Measurements from ENCODE around the gene CCL17. TPM values are rescaled to one million over a fixed set of nuclear protein-coding genes. Genes with fewer than 3 reads are reported as not detected.

Gene CCL17
- total and polyA plus RNA-seq, 9 donors: not detected

DNA sequence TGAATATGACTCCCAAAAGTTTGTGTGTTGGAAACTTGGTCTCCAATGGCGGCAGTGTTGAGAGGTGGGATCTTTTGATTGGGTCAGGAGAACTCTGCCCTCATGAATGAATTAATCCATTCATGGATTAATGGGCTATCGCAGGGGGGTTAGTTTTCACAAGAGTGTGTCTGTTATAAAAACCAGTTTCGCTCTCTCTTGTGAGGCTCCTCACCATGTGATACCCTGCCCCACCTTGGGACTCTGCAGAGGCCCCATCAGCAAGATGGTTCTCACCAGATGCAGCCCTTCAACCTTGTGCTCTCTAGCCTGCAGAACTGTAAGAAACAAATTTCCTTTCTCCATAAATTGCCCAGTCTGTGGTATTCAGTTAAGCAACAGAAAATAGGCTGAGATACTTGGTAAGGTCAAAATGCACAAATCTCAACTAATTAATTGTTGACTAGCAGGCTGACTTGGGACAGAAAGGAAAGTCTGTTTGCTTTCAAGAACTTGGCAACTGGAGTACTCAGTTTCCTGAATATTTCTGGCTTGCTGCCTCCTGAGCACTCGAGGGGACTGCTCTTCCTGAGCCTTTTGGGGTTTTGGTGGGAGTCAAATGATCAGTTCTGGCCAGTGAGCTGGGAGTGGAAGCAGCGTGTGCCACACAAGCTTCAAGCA, 13.8 kb upstream of the CCL17 start:
- no peaks in the 10 kb centered on the region for H3K4me1 ChIP-seq (ENCODE audit: insufficient read depth)
- H3K27me3 ChIP-seq: no peaks in the 10 kb centered on the region
- H3K9me3 ChIP-seq: no peaks in the 10 kb centered on the region
- DNase-seq: no peak
- TF ChIP-seq POLR2A (IDR thresholded peaks at IDR 0.05) (no peak), EP300 (IDR thresholded peaks at IDR 0.05) (no peak)
- TF ChIP-seq, protein P1, sequence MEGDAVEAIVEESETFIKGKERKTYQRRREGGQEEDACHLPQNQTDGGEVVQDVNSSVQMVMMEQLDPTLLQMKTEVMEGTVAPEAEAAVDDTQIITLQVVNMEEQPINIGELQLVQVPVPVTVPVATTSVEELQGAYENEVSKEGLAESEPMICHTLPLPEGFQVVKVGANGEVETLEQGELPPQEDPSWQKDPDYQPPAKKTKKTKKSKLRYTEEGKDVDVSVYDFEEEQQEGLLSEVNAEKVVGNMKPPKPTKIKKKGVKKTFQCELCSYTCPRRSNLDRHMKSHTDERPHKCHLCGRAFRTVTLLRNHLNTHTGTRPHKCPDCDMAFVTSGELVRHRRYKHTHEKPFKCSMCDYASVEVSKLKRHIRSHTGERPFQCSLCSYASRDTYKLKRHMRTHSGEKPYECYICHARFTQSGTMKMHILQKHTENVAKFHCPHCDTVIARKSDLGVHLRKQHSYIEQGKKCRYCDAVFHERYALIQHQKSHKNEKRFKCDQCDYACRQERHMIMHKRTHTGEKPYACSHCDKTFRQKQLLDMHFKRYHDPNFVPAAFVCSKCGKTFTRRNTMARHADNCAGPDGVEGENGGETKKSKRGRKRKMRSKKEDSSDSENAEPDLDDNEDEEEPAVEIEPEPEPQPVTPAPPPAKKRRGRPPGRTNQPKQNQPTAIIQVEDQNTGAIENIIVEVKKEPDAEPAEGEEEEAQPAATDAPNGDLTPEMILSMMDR (IDR thresholded peaks at IDR 0.05): no peak
- no peak overlapping the region for H3K27ac ChIP-seq
- no peaks in the 10 kb centered on the region for H3K36me3 ChIP-seq
- no peak overlapping the region for H3K4me3 ChIP-seq
- intact Hi-C loops (cut with DNase I): no loop called here
- WGBS, 3 donors: 58 to 62% (median 60%) methylated on average over 5 of the region's 5 CpGs

- H3K4me3 ChIP-seq: no peak overlapping the region
- H3K36me3 ChIP-seq: no peaks in the 10 kb centered on the region
- no peak for TF ChIP-seq POLR2A (IDR thresholded peaks at IDR 0.05)
- TF ChIP-seq, protein P1 (IDR thresholded peaks at IDR 0.05): no peak
- no peak for TF ChIP-seq EP300 (IDR thresholded peaks at IDR 0.05)
- 78 to 85% (median 79%) methylated on average over 4 of the region's 4 CpGs for WGBS, 3 donors
- no peak for DNase-seq
- no peaks in the 10 kb centered on the region for H3K4me1 ChIP-seq (ENCODE audit: insufficient read depth)
- H3K27ac ChIP-seq: no peak overlapping the region
- H3K27me3 ChIP-seq: no peaks in the 10 kb centered on the region
- no peaks in the 10 kb centered on the region for H3K9me3 ChIP-seq
- intact Hi-C loops (cut with DNase I): no loop called here
Measured at GRCh38 chr16:57391300-57391699, 13.3 kb upstream of the CCL17 start.

DNA sequence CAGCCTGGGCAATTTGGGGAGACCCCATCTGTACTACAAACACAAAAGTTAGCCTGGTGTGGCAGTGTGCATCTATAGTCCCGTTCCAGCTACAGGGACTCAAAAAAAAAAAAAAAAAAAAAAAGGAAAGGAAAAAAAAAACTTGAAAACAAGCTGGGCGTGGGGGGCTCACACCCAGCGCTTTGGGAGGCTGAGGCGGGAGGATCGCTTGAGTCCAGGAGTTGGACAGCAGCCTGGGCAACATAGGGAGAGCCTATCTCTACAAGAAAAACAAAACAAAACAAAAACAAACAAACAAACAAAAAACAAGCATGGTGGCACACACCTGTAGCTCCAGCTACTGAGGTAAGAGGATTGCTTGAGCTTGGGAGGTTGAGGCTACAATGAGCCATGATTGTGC, 12.9 kb upstream of the CCL17 start:
- no peak for TF ChIP-seq EP300 (IDR thresholded peaks at IDR 0.05)
- TF ChIP-seq, protein P1 (IDR thresholded peaks at IDR 0.05): no peak
- no peak for TF ChIP-seq POLR2A (IDR thresholded peaks at IDR 0.05)
- H3K27ac ChIP-seq: no peak overlapping the region
- H3K27me3 ChIP-seq: no peaks in the 10 kb centered on the region
- 74 to 81% (median 79%) methylated on average over 5 of the region's 5 CpGs for WGBS, 3 donors
- no peaks in the 10 kb centered on the region for H3K9me3 ChIP-seq
- H3K4me1 ChIP-seq (ENCODE audit: insufficient read depth): no peaks in the 10 kb centered on the region
- intact Hi-C loops (cut with DNase I): no loop called here
- no peaks in the 10 kb centered on the region for H3K36me3 ChIP-seq
- DNase-seq: no peak
- no peak overlapping the region for H3K4me3 ChIP-seq

GRCh38 chr16:57392694-57393093, 11.9 kb upstream of the CCL17 start:
- intact Hi-C loops (cut with DNase I): no loop called here
- 83 to 85% (median 85%) methylated on average over 1 of the region's 1 CpG for WGBS, 3 donors
- Histone ChIP-seq H3K36me3 (no peaks in the 10 kb centered on the region), H3K4me3 (no peak overlapping the region), H3K4me1 (ENCODE audit: insufficient read depth) (no peaks in the 10 kb centered on the region), H3K9me3 (no peaks in the 10 kb centered on the region), H3K27me3 (no peaks in the 10 kb centered on the region), H3K27ac (no peak overlapping the region)
- TF ChIP-seq POLR2A (IDR thresholded peaks at IDR 0.05): no peak
- TF ChIP-seq, protein P1 (IDR thresholded peaks at IDR 0.05): no peak
- TF ChIP-seq EP300 (IDR thresholded peaks at IDR 0.05): no peak
- DNase-seq: no peak

All from ovary (tissue), 9 donors.